SK-N-MC (cell line): ENCODE data around the gene EGFR.

ENCODE experiments used
- EZH2 ChIP-seq: fragments of 200-600 bp; sonication (generic); IDR thresholded peaks from one replicate; pipeline ENCODE4 v1.6.1; 2017; ENCODE audit warnings: antibody characterized with exemption
- POLR2AphosphoS5 ChIP-seq: IDR thresholded peaks from 2 replicates; pipeline ENCODE4 v1.6.1; 2012; ENCODE audit warnings: mild to moderate bottlenecking, low read depth, low read length, borderline replicate concordance

DNA sequence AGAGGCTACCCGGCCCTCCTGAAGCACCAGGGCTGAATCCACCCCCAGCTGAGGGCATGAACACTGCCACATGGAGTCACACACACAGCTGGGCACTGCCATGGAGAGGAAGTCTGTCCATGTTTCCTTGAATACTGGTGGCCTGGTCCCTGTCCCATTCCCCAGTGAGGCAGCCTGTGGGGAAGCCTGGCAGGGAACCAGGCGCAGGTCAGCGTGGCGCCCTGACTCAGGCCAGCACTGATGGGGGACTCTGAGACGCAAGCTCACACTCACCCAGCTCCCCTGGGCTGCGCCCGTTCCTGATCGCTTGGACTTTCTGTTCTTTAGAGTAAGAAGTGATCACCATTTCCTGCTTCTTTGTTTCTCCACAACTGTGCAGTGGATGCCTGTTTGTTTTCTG is 128.3 kb downstream of the EGFR start:
- no peak for TF ChIP-seq POLR2AphosphoS5
- TF ChIP-seq EZH2: no peak
